ENCODE data around the gene MAP3K7.
"Not testable (repeated sequence)": the region's sequence is repeated elsewhere in the genome, so short reads cannot be mapped to it uniquely, and the experiment has no call there.

DNA sequence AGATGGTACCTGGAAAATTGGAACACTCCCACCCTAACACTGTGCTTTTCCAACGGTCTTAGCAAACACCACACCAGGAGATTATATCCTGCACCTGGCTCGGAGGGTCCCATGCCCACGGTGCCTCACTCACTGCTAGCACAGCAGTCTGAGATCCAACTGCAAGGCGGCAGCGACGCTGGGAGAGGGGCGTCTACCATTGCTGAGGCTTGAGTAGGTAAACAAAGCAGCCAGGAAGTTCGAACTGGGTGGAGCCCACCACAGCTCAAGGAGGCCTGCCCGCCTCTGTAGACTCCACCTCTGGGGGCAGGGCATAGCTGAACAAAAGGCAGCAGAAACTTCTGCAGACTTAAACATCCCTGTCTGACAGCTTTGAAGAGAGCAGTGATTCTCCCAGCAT is 24.5 kb downstream of the MAP3K7 start:
- TF ChIP-seq EZH2 (IDR thresholded peaks at IDR 0.05; ENCODE audit: insufficient read depth, poor library complexity, severe bottlenecking); EZH2phosphoT487 (IDR thresholded peaks at IDR 0.05; ENCODE audit: insufficient read depth, low read depth): not testable (repeated sequence)
